Measurements from ENCODE around the gene BLOC1S6.
"Not testable (repeated sequence)": the region's sequence is repeated elsewhere in the genome, so short reads cannot be mapped to it uniquely, and the experiment has no call there.

BLOC1S6 gene

DNA sequence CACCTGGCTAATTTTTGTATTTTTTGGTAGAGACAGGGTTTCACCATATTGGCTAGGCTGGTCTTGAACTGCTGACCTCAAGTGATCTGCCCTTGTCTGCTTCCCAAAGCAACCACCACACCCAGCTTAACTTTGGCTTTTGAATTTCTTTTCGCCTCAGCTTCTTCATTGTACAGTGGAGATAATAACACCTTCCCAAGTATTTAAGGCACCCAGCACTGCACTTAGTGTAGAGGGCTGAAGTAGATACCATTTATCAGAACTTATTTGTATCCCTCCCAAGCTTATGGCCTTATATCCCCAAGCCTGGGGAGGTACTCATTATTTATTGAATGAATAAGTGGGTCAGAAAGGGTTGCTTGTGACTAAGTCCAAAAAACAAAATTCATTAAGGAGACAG is 50.0 kb downstream of the BLOC1S6 start:
- in situ Hi-C loops (cut with HindIII; ENCODE audit: low sequenced_read_pairs), result loop anchor here (5.0 kb wide), 1 partner anchor 50 kb away; the partner anchor contains the start of gene BLOC1S6

DNA sequence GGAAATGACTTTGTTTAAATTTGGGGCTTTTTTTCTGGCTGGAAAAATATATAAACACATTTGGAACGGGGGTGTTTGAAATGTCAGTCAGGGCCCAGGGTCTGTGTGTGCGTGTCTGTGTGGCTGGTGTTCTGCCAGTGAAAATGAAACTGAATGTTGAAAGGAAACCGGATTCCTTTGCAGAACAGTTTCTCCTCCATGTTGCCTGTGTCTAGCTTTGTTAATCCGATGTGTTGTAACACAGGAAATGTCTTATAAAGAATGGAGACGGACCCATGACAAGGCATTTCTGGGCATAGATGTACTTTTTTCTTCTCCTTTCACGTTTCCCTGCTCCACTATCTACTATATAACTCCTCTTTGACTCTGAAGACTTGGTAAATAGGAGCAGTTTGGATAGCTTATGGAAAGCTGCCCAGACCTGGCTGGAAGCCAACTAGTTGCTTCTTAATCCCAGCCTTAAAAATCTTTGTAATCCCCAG is 50.4 kb downstream of the BLOC1S6 start:
- in situ Hi-C loops (cut with HindIII; ENCODE audit: low sequenced_read_pairs), result loop anchor here (5.0 kb wide), 1 partner anchor 50 kb away; the partner anchor contains the start of gene BLOC1S6

DNA sequence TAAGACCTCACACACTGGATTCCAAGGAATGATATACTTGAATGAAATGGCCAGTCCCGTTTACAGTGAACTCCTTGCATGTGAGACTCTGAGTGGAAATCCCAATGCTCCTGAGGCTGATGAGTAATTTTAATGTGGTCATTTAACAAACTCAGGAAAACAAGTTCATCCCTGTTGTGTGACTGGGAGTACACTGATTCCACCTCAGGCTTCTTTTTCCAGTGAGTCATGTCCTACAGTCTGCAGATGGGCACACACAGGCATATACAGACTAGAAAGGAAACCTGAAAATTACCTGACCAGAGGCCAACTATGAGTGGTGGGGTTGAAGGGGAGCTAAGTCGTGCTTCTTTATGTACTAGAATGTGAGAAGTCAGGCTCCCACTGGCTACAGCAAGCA is 53.4 kb downstream of the BLOC1S6 start:
- in situ Hi-C loops (cut with HindIII; ENCODE audit: low sequenced_read_pairs), result no loop called here

DNA sequence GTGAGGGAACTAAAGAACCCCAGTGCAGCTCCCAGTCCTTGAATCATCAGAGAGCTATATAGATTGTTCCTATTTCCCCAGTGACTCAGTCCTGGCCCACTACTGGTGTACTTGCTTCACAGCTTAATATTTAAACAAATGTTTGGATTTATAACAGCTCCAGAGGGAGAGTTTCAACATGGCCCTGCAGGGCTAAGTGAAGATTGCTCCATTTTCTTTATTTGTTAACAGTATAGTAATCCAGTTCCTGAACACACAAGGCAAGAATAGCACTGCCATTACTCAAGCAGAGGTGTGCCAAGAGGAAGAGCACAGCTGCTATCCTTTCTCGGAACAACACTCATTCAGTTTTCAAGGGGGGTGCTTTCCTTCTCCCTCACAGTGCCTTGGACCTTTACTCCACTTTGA is 54.2 kb downstream of the BLOC1S6 start:
- in situ Hi-C loops (cut with HindIII; ENCODE audit: low sequenced_read_pairs), result no loop called here

DNA sequence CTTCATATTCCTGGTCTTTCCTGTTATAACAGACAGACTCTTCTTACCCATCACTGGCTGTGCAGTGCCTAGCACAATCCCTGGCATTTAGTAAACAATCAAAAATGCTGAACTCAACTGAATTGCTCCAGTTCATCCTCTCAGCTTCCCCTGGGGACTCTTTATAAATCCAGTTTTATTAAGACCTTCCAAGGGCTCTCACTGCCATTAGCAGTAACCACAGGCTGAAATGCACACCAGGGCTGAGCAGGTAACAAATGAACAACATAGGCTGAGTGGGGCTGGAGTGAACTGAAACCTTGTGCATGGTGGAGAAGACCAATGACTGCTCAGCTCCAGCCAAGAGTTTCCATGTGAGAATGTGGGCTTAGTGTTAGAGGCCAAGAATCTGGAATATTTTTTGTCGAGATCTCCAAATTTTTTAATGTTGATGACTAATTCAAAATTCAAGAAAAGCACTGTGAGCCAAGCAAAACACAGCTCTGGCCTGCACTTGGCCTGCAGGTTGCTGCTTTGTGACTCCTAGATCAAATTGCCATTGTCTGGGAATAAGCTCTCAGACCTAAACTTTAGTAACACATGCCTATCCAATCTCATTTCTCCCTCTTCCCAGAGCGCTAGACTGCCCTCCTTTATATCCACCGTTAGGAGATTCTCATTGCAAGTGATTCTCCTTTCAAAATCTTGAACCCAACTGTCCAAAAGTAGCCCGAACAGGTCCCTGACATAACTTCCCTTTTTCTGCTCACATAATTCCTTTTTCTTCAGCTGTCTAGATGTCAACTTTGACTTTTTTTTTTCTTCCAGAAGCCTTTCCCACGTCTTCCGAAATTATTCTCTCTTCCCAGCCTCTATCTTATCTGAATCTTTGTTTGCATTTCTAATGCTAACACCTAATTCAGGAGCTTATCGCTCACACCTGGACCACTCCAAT is 55.1 kb downstream of the BLOC1S6 start:
- in situ Hi-C loops (cut with HindIII; ENCODE audit: low sequenced_read_pairs), result no loop called here

DNA sequence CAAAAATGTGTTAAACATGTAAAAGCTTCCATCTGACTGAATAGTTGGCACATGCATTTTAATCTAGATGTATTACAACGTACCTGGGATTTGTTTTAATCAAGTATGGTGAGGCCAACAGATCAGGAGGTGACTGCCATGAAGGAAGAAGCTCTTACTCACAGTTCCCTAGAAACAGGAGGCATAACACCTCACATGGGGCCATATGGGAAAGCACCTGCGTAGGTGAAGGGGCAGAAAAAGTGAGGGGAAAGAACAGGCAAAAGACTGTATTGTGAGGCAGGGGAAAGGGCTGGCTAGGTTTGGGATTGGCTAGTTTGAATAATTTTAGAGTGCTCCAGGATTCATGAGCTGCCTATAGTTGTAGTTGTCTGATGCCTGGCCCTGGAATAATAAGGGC is 57.3 kb downstream of the BLOC1S6 start:
- in situ Hi-C loops (cut with HindIII; ENCODE audit: low sequenced_read_pairs), result no loop called here

DNA sequence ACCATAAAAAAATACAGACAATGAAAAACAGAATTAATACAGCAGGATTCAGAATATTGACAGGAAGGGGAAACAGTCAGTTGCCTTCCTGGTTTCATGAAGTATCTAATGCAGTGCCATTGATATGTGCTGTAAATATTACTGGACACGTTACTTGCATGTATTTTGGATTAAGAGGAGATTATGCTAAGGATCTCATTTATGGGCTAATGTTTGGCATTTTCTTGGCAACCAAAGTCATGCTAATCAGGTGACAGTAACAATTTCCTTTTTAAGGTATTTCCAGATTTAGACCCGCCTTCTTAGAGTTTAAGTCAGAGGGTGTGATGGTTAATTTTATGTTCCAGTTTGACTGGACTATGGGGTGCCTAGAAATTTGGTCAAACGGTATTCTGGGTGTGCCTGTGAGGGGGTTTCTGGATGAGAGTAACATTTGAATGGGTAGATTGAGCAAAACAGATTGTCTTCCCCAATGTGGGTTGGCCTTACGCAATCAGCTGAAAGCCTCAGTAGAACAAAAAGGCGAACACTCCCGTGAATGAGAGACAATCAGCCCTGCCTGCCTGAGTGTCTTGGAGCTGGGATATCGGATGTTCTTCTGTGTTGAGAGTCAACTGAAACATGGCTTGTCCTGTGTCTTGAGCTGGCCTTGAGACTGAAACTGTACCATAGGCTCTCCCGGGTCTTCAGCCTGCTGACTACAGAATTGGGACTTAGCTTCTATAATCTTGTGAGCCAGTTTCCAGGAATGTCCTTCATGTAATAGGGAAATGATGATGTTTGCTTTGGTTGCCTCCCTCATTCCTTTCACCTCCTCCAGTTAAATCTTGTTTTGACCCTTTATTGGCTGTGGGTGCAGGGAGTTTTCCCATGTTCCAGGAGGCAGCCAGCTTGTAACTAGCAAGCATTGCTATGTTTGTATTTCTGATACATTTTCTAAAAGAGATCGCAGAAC is 58.1 kb downstream of the BLOC1S6 start:
- in situ Hi-C loops (cut with HindIII; ENCODE audit: low sequenced_read_pairs), result no loop called here

DNA sequence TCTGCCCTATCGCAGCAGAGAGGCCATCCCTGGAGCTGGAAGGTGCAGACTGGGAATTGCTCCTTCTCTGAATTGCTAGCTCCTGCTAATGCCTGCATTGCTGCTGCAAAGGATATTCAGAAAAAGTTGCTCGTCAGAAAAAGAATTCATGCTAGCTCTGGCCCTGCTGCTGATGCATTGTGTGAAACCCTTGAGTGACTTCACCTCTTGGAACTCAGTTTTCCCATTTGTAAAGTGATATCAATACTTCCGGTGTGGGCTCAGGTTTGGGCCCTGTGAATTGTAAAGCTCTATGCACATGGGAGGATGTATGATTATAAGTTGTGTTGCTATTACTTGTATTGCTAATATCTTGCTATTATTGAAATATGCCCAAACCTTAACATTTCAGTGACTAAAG is 59.0 kb downstream of the BLOC1S6 start:
- in situ Hi-C loops (cut with HindIII; ENCODE audit: low sequenced_read_pairs), result no loop called here

DNA sequence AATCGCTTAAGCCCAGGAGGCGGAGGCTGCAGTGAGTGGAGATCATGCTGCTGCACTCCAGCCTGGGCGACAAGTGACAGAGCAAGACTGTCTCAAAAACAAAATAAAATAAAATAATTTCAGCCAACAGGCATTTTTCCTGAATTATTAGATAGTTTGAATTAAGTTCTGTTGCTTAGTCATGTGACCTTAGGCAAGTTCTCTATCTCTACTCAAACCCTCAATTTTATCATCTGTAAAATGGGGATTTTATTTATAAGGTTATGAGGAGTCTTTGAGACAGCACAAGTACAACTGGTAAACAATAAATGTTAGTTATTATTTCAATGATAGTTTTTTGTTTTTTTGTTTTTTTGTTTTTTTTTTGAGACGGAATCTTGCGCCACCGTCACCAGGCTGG is 60.6 kb downstream of the BLOC1S6 start:
- in situ Hi-C loops (cut with HindIII; ENCODE audit: low sequenced_read_pairs), result no loop called here

DNA sequence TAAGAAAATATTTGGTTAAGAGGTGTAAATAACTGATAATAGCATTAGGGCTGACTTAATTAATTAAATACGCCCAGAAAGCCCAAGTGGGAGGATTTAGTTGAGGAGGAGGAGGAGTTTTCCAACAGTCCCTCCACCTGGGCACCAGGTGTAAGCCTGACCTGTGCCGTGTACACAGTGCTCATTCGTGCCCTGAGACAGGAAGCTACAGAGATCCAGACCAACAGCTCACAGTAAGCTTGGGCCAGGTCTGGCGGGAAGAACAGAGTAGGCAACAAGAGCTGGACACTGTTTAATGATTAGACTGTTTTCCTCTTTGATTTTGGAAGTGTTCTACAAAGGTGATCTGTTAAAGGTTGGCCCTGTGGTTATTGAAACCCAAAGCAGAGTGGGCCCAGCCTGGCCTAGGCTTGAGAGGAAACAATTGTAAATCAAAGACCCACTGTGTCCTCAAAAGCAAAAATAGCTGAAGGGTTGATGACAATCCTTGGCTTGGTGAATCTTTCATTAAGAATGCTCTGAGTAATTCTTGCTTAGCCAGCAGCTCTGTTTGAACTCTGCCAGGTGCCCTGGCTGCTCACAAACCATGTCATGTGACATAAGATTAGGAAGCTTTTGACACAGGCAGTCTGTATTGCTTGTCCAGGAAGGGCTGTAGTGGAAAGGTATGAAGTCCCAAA is 61.5 kb downstream of the BLOC1S6 start:
- in situ Hi-C loops (cut with HindIII; ENCODE audit: low sequenced_read_pairs), result no loop called here

DNA sequence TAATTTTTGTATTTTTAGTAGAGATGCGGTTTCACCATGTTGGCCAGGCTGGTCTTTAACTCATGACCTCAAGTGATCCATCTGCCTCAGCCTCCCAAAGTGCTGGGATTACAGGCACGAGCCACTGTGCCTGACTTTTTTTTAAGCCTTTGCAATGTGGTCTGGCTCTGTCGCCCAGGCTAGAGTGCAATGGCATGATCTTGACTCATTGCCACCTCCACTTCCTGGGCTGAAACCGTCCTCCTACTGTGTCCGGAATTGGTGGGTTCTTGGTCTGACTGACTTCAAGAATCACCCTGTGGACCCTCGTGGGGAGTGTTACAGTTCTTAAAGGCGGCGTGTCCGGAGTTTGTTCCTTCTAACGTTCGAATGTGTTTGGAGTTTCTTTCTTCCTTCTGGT is 62.8 kb downstream of the BLOC1S6 start:
- in situ Hi-C loops (cut with HindIII; ENCODE audit: low sequenced_read_pairs), result not testable (repeated sequence)

DNA sequence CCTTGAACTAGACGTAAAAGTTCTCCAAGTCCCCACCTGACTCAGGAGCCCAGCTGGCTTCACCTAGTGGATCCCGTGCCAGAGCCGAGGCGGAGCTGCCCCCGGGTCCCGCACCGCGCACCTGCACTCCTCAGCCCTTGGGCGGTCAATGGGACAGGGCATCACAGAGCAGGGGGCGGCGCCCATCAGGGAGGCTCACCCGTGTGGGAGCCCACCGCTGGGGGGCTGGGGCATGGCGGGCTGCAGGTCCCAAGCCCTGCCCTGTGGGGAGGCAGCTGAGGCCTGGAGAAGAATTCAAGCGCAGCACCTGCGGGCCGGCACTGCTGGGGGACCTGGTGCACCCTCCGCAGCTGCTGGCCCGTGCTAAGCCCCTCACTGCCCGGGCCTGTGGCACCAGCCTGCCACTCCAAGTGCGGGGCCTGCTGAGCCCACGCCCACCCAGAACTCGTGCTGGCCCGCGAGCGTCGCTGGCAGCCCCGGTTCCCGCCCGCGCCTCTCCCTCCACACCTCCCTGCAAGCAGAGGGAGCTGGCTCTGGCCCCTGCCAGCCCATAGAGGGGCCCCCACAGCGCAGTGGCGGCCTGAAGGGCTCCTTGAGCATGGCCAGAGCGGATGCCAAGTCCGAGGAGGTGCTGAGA is 63.8 kb downstream of the BLOC1S6 start:
- in situ Hi-C loops (cut with HindIII; ENCODE audit: low sequenced_read_pairs), result no loop called here

DNA sequence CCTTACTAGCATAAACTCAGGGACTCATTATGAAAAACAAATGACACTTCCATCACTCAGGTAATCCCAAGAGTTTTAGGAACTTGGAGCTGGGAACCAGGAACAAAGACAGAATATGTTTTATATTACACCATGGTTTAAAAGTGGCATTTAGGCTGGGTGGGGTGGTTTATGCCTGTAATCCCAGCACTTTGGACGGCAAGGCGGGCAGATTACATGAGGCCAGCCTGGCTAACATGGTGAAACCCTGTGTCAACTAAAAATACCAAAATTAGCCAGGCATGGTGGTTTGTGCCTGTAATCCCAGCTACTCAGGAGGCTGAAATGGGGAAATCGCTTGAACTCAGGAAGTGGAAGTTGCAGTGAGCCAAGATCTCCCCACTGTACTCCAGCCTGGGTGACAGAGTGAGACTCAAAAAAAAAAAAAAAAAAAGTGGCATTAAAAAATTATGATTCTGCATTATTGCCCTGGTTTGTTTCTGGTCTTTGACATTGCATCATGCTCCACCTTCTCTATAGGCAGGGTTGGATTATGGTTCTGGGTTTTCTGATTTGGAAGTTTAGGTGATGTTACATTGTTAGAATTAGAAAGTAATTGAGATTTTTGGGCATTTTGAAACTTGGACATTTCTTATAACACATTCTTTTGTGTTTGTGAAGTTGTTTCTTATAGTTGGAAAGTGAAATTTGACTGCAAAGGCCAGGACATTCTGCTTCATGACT is 66.7 kb downstream of the BLOC1S6 start:
- in situ Hi-C loops (cut with HindIII; ENCODE audit: low sequenced_read_pairs), result no loop called here

DNA sequence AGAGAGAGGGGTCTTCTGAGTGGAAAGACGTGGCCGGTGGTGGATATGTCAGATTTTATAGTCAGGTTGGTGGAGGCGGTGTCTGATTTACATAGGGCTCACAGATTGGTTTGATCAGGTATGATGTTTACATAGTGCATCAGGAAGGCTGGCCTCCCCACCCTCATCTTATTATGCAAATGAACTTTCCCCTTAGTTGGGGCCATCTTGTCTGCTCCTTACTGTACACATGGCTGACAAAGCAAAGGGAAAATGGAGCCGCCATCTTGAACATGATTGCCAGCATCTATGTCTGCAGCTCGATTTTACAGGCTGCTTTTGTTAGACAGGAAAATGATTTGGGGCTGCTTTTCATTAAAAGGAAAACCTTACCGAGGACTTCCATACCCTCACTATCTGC is 67.6 kb downstream of the BLOC1S6 start:
- in situ Hi-C loops (cut with HindIII; ENCODE audit: low sequenced_read_pairs), result no loop called here

DNA sequence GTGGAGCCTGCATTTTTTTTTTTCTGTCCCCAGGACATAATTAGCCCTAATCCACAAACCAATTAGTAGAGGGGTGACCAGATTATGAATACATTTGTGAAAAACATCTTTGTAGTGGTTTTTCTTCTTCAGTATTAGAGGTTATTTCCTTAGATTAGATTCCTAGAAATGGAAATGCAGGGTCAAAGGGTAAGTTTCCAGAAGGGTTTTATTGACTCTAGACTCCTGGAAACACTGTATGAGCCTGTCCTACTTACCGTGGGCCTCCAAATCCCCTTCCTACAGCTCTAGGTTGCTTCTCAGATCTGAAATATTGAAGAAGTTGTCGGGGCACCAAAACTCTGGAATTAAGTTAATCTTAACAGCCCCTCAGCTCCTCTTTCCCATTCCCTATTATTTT is 70.1 kb downstream of the BLOC1S6 start:
- in situ Hi-C loops (cut with HindIII; ENCODE audit: low sequenced_read_pairs), result no loop called here

DNA sequence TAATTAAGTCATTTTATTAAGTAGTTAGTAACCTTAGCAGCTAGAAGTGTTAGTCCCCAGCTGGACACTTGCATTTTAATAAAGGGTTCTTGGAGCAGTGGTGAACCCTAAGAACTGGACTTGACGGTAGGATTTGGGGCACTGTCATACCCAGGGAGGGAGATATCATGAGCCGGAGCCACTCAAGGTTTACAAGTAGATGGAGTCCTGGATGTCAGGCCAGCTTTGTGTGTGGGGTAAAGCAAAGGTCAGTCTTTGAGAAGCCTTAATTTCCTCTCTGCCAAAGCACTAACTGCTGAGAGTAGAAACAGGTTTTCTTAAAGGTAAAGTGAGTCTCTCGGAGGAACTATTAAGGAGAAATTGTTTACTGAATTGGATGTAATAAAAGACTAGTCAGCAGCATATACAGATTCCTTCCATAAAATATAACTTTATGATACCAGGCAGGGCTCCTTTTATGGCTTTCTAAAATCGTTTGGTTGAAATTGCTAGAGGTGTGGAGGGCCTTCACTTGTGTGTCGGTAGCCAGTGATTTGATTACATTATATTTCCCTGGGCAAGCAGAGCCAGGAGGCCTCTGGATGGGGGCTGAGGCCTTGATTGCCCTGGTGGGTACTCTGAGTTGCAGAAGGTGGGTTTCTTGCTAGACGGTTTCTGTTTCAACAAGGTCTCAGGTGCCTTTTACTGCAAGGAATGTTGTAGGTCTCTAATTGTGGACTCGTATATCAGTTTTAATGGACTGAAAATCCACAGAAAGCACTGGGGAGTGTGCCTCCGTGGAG is 70.8 kb downstream of the BLOC1S6 start:
- in situ Hi-C loops (cut with HindIII; ENCODE audit: low sequenced_read_pairs), result no loop called here

Measured in endothelial cell of hepatic sinusoid (primary cell).